HG03442 (cell line): ENCODE data around the gene BTG3.

Experiments used
- ATAC-seq: cut with Tn5 transposase; IDR thresholded peaks from one replicate; pipeline ENCODE4 v1.9.1; 2021; ENCODE audit warnings: mild to moderate bottlenecking, moderate library complexity; ENCODE audit not compliant: unreplicated experiment

The BTG3 gene

GRCh38 chr21:17590430-17590829 is 22.3 kb downstream of the BTG3 start:
- no peak for ATAC-seq

- ATAC-seq: peak; percentile 53
These were observed 26.7 kb downstream of the BTG3 start for GRCh38 chr21:17585875-17586450.

- ATAC-seq: no peak
These were observed 28.8 kb downstream of the BTG3 start for GRCh38 chr21:17583898-17584297.

GRCh38 chr21:17580319-17580718 is 32.4 kb downstream of the BTG3 start:
- ATAC-seq: no peak

- ATAC-seq: no peak
These were observed 33.8 kb downstream of the BTG3 start for GRCh38 chr21:17578876-17579275.

- no peak for ATAC-seq
These were observed 34.5 kb downstream of the BTG3 start for GRCh38 chr21:17578162-17578561.

- ATAC-seq: no peak
These were observed 35.0 kb downstream of the BTG3 start for GRCh38 chr21:17577701-17578100.

- ATAC-seq: no peak
These were observed 36.4 kb downstream of the BTG3 start for GRCh38 chr21:17576080-17576835.

- ATAC-seq: no peak
These were observed 37.6 kb downstream of the BTG3 start for GRCh38 chr21:17575076-17575475.

GRCh38 chr21:17572431-17572830 is 40.3 kb downstream of the BTG3 start:
- no peak for ATAC-seq

GRCh38 chr21:17570786-17571185 is 41.9 kb downstream of the BTG3 start:
- no peak for ATAC-seq

GRCh38 chr21:17560377-17561025 is 52.2 kb downstream of the BTG3 start:
- ATAC-seq: no peak

- ATAC-seq: no peak
These were observed 57.8 kb downstream of the BTG3 start for GRCh38 chr21:17554679-17555465.

GRCh38 chr21:17554120-17554519 is 58.6 kb downstream of the BTG3 start:
- ATAC-seq: no peak

- ATAC-seq: no peak
These were observed 60.3 kb downstream of the BTG3 start for GRCh38 chr21:17552410-17552809.

GRCh38 chr21:17550671-17551308 is 61.9 kb downstream of the BTG3 start:
- no peak for ATAC-seq

GRCh38 chr21:17548262-17548661 is 64.4 kb downstream of the BTG3 start:
- no peak for ATAC-seq

GRCh38 chr21:17545007-17545406 is 67.7 kb downstream of the BTG3 start:
- no peak for ATAC-seq
